Left ventricle myocardium inferior (tissue), 1 donor: Measurements from ENCODE around the gene SLC25A21. TPM values are rescaled to one million over a fixed set of nuclear protein-coding genes. Genes with fewer than 3 reads are reported as not detected.
"Not testable (repeated sequence)": the region's sequence is repeated elsewhere in the genome, so short reads cannot be mapped to it uniquely, and the experiment has no call there.

Experiments
- DNase-seq: peaks from one replicate; pipeline ENCODE4 v3.0.0-alpha.2; 2020
- H3K27ac ChIP-seq: fragments of 200-600 bp; replicated peaks from 2 replicates; pipeline ENCODE4 v1.8.0; 2021
- H3K27me3 ChIP-seq: fragments of 200-600 bp; 2 replicates; pipeline ENCODE4 v1.8.0; 2021; ENCODE audit warnings: low read depth
- H3K36me3 ChIP-seq: fragments of 200-600 bp; 2 replicates; pipeline ENCODE4 v1.8.0; 2021
- H3K4me1 ChIP-seq: fragments of 200-600 bp; 2 replicates; pipeline ENCODE4 v1.8.0; 2021
- H3K4me3 ChIP-seq: fragments of 200-600 bp; 2 replicates; pipeline ENCODE4 v1.8.0; 2021; ENCODE audit warnings: mild to moderate bottlenecking, moderate library complexity
- H3K9me3 ChIP-seq: fragments of 200-600 bp; replicated peaks from 2 replicates; pipeline ENCODE4 v1.8.0; 2021
- CTCF ChIP-seq: fragments of 200-600 bp; IDR thresholded peaks from 2 replicates; pipeline ENCODE4 v1.8.0; 2021; ENCODE audit warnings: antibody characterized with exemption, mild to moderate bottlenecking, borderline replicate concordance
- intact Hi-C: fragments of 100-400 bp; cut with micrococcal nuclease; formaldehyde crosslinking; loops from one replicate; pipeline ENCODE4 v1.11.0; 2022
- total RNA-seq: library from RNA; stranded (reverse); fragmentation: NEBNext Ultra II Directional; extraction: Animal tissue kit (Norgen Biotek cat#: 25700); gene quantifications from one replicate; pipeline ENCODE4 v1.2.1, GENCODE V29; 2021
- donor health status: DM: no; HTN: yes; CAD: no; lungs with severe emphysema.

Gene SLC25A21
- total RNA-seq, 1 donor from 2014 or later: 0.77 TPM

- no peak for DNase-seq
- H3K4me1 ChIP-seq: no peaks in the 10 kb centered on the region
- H3K4me3 ChIP-seq: no peak overlapping the region
- H3K27me3 ChIP-seq: peaks cover 20% of the 10 kb centered on the region
- H3K27ac ChIP-seq: no peak overlapping the region
- no peaks in the 10 kb centered on the region for H3K36me3 ChIP-seq
- intact Hi-C loops: no loop called here
- no peak for TF ChIP-seq CTCF
- H3K9me3 ChIP-seq: peaks cover 12% of the 10 kb centered on the region
Measured at GRCh38 chr14:36866867-36867266, 305.5 kb downstream of the SLC25A21 start.

GRCh38 chr14:36863271-36863670, 309.1 kb downstream of the SLC25A21 start:
- Histone ChIP-seq H3K27me3 (peaks cover 17% of the 10 kb centered on the region), H3K36me3 (no peaks in the 10 kb centered on the region), H3K4me3 (no peak overlapping the region), H3K4me1 (no peaks in the 10 kb centered on the region), H3K9me3 (peaks cover under 1% of the 10 kb centered on the region), H3K27ac (no peak overlapping the region)
- no peak for DNase-seq
- no peak for TF ChIP-seq CTCF
- intact Hi-C loops: no loop called here

- H3K4me3 ChIP-seq, H3K4me1 ChIP-seq, H3K9me3 ChIP-seq, H3K36me3 ChIP-seq, intact Hi-C loops, DNase-seq, H3K27ac ChIP-seq: not testable (repeated sequence)
- peaks cover 26% of the 10 kb centered on the region for H3K27me3 ChIP-seq
Measured at GRCh38 chr14:36862237-36862636, 310.2 kb downstream of the SLC25A21 start.

DNA sequence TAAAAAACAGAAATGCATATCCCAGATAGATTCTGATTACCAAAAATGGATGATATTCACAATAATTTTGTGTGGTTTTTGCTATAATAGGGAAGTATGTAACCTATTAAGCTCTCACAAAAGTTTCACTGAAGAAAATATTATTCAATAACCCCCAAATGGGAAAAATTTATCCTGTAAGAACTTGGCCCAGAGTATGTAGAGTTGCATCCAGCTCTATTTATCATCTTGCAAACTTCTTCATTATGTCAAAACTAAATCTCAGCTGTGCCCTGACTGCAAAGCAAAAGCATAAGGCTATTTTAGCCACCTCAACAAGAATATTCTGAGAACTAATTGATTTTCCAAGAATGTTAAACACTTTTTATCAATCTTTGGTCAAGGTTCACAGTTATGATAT, 311.6 kb downstream of the SLC25A21 start:
- Histone ChIP-seq H3K4me3 (no peak overlapping the region), H3K36me3 (no peaks in the 10 kb centered on the region), H3K9me3 (no peaks in the 10 kb centered on the region), H3K4me1 (no peaks in the 10 kb centered on the region), H3K27me3 (peaks cover 36% of the 10 kb centered on the region), H3K27ac (no peak overlapping the region)
- no peak for DNase-seq
- intact Hi-C loops: no loop called here
- TF ChIP-seq CTCF: no peak

DNA sequence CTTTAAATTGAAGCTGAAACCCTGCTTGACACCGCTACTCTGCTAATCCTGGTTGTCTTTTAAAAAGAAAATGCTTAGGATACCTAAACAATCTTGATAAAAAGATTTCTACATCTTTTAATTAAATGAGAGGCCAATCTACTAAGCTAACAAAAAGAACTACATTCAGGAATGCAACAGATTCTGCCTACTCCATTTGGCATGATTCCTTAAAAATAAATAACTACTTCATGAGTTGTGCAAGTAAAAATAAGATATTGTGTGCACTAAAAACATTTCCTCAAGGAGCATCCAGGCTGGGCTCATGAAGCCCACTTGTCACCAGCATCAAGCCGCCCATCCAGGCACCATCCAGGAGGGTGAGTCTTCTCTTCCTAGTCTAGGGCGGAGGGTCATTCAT, 313.3 kb downstream of the SLC25A21 start:
- no peak for TF ChIP-seq CTCF
- intact Hi-C loops: no loop called here
- no peaks in the 10 kb centered on the region for H3K36me3 ChIP-seq
- no peak overlapping the region for H3K27ac ChIP-seq
- no peaks in the 10 kb centered on the region for H3K4me1 ChIP-seq
- H3K9me3 ChIP-seq: no peaks in the 10 kb centered on the region
- H3K27me3 ChIP-seq: peaks cover 25% of the 10 kb centered on the region
- no peak overlapping the region for H3K4me3 ChIP-seq
- no peak for DNase-seq

DNA sequence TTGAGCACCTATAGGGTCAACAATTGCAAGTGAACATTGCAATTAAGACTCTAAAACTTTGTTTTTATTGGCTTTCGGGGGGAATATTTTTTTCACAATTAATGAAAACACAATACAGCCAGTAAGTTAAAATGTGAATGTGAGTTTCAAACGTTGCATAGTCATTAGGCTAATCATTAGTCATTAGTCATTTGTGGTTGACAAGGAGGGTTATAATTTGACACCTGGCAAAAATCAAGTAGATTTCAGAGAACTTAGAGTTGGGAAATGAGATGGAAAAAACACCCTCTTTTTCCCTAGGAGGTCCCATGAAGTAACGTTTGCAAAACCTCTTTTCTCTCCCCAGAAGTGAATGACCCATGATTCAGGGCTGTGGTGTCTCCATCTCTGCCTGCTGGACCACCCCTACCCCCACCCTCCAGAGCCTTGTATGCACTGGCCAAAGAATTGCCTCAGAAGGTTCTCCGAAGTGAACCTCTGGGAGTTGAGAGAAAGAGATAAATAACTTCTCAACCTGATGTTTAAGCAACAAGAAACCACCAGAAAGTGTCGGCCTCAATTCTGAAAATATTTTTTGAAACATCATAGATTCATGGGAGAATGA, 314.5 kb downstream of the SLC25A21 start:
- Histone ChIP-seq H3K36me3 (no peaks in the 10 kb centered on the region), H3K4me3 (no peak overlapping the region), H3K27ac (no peak overlapping the region), H3K9me3 (no peaks in the 10 kb centered on the region), H3K27me3 (peaks cover 25% of the 10 kb centered on the region), H3K4me1 (no peaks in the 10 kb centered on the region)
- intact Hi-C loops: no loop called here
- no peak for TF ChIP-seq CTCF
- no peak for DNase-seq
